Stimulated activated CD4-positive, alpha-beta T cell treated with anti-CD3 and anti-CD28 coated beads, Interleukin-15, amount 100 ng/mL, for 48 hours (primary cell): ENCODE measurements around the gene NCOR2.

Source experiments
- DNase-seq, 2 donors: peaks; one replicate each; pipeline ENCODE4 v3.0.0-alpha.2; 2020; ENCODE audit warnings: low read depth in 2 of 2

Gene NCOR2

GRCh38 chr12:124566997-124567672, at the start of gene NCOR2:
NCOR2 (minus strand) TSS chr12:124567612; CDS start chr12:124495251, 72,361 bp downstream.
- DNase-seq: peak in 1 of 2 donors; percentile 18

- DNase-seq: no peak
Observed at GRCh38 chr12:124616394-124617221, 49.2 kb upstream of the NCOR2 start.

- DNase-seq: no peak
Observed at GRCh38 chr12:124614512-124615292, 47.3 kb upstream of the NCOR2 start.

GRCh38 chr12:124613151-124613585, 45.8 kb upstream of the NCOR2 start:
- no peak for DNase-seq

GRCh38 chr12:124612410-124612680, 44.9 kb upstream of the NCOR2 start:
- DNase-seq: no peak

GRCh38 chr12:124611559-124612409, 44.4 kb upstream of the NCOR2 start:
- DNase-seq: no peak

- no peak for DNase-seq
Observed at GRCh38 chr12:124610629-124611558, 43.5 kb upstream of the NCOR2 start.

- no peak for DNase-seq
Observed at GRCh38 chr12:124610021-124610612, 42.7 kb upstream of the NCOR2 start.

GRCh38 chr12:124609041-124609989, 41.9 kb upstream of the NCOR2 start:
- peak; percentile 53 to 58 for DNase-seq

- DNase-seq: no peak
Observed at GRCh38 chr12:124608450-124608870, 41.0 kb upstream of the NCOR2 start.

- no peak for DNase-seq
Observed at GRCh38 chr12:124607681-124608425, 40.4 kb upstream of the NCOR2 start.

GRCh38 chr12:124605883-124606774, 38.7 kb upstream of the NCOR2 start:
- no peak for DNase-seq

- no peak for DNase-seq
Observed at GRCh38 chr12:124605150-124605882, 37.9 kb upstream of the NCOR2 start.

GRCh38 chr12:124604264-124604680, 36.9 kb upstream of the NCOR2 start:
- DNase-seq: no peak

GRCh38 chr12:124603831-124604251, 36.4 kb upstream of the NCOR2 start:
- DNase-seq: no peak

GRCh38 chr12:124603100-124603541, 35.7 kb upstream of the NCOR2 start:
- no peak for DNase-seq
